Chondrocyte (in vitro differentiated cells): ENCODE data around the gene MACROH2A2. TPM values are rescaled to one million over a fixed set of nuclear protein-coding genes. Genes with fewer than 3 reads are reported as not detected.
"Not testable (repeated sequence)": the region's sequence is repeated elsewhere in the genome, so short reads cannot be mapped to it uniquely, and the experiment has no call there.

Source experiments
- DNase-seq: peaks from one replicate; pipeline ENCODE4 v3.0.0; 2021; ENCODE audit warnings: mixed read lengths, low spot score
- H3K27ac Mint-ChIP-seq: one replicate; pipeline ENCODE4 v1.8.0; 2021; ENCODE audit warnings: mild to moderate bottlenecking, moderate library complexity, mixed read lengths; ENCODE audit not compliant: unreplicated experiment
- H3K27me3 Mint-ChIP-seq: 2 replicates; pipeline ENCODE4 v1.8.0; 2021; ENCODE audit warnings: low read depth, mixed read lengths
- H3K36me3 Mint-ChIP-seq: 2 replicates; pipeline ENCODE4 v1.8.0; 2021; ENCODE audit warnings: low read depth, mixed read lengths
- H3K4me1 Mint-ChIP-seq: 2 replicates; pipeline ENCODE4 v1.8.0; 2021; ENCODE audit warnings: low read depth, mild to moderate bottlenecking, mixed read lengths
- H3K4me3 Mint-ChIP-seq: one replicate; pipeline ENCODE4 v1.8.0; 2021; ENCODE audit warnings: mild to moderate bottlenecking, moderate library complexity, mixed read lengths; ENCODE audit not compliant: unreplicated experiment
- H3K9me3 Mint-ChIP-seq: 2 replicates; pipeline ENCODE4 v1.8.0; 2021; ENCODE audit warnings: low read depth, mixed read lengths
- CTCF ChIP-seq: fragments of 200-600 bp; sonication (generic); IDR thresholded peaks from 2 replicates; pipeline ENCODE4 v1.5.0; 2021; ENCODE audit warnings: antibody characterized with exemption, mild to moderate bottlenecking, moderate library complexity
- total RNA-seq: library from RNA; stranded (reverse); gene quantifications from 3 replicates; pipeline ENCODE4 v1.2.1, GENCODE V29; 2021

Gene MACROH2A2
- total RNA-seq, 1 donor from 2014 or later: 22.9 TPM

- peaks cover 4% of the 10 kb centered on the region for H3K4me1 Mint-ChIP-seq
- H3K27me3 Mint-ChIP-seq: peaks cover 23% of the 10 kb centered on the region
- H3K27ac Mint-ChIP-seq: no peak overlapping the region
- H3K36me3 Mint-ChIP-seq: peaks cover 12% of the 10 kb centered on the region
- no peak overlapping the region for H3K4me3 Mint-ChIP-seq
- no peak for TF ChIP-seq CTCF
- peaks cover 22% of the 10 kb centered on the region for H3K9me3 Mint-ChIP-seq
- DNase-seq: no peak
These were observed 18.4 kb upstream of the MACROH2A2 start for GRCh38 chr10:70034232-70034631.

GRCh38 chr10:70035531-70035930 is 17.1 kb upstream of the MACROH2A2 start:
- DNase-seq: no peak
- Mint-ChIP-seq H3K27me3 (peaks cover 23% of the 10 kb centered on the region), H3K4me3 (no peak overlapping the region), H3K9me3 (peaks cover 21% of the 10 kb centered on the region), H3K4me1 (peaks cover 4% of the 10 kb centered on the region), H3K27ac (no peak overlapping the region), H3K36me3 (peaks cover 12% of the 10 kb centered on the region)
- TF ChIP-seq CTCF: no peak

- Mint-ChIP-seq H3K9me3 (peaks cover 17% of the 10 kb centered on the region), H3K27me3 (peaks cover 35% of the 10 kb centered on the region), H3K36me3 (peaks cover 10% of the 10 kb centered on the region), H3K27ac (no peak overlapping the region), H3K4me1 (peaks cover 4% of the 10 kb centered on the region), H3K4me3 (no peak overlapping the region)
- DNase-seq: no peak
- no peak for TF ChIP-seq CTCF
These were observed 13.7 kb upstream of the MACROH2A2 start for GRCh38 chr10:70038923-70039322.

- no peaks in the 10 kb centered on the region for H3K4me1 Mint-ChIP-seq
- H3K4me3 Mint-ChIP-seq: no peak overlapping the region
- peaks cover 10% of the 10 kb centered on the region for H3K36me3 Mint-ChIP-seq
- DNase-seq: no peak
- H3K27ac Mint-ChIP-seq: no peak overlapping the region
- TF ChIP-seq CTCF: no peak
- peaks cover 17% of the 10 kb centered on the region for H3K9me3 Mint-ChIP-seq
- peaks cover 19% of the 10 kb centered on the region for H3K27me3 Mint-ChIP-seq
These were observed 11.6 kb upstream of the MACROH2A2 start for GRCh38 chr10:70041016-70041415.

GRCh38 chr10:70041739-70042138 is 10.9 kb upstream of the MACROH2A2 start:
- not testable (repeated sequence) for H3K4me3 Mint-ChIP-seq, H3K36me3 Mint-ChIP-seq, DNase-seq, H3K27ac Mint-ChIP-seq, H3K4me1 Mint-ChIP-seq
- H3K27me3 Mint-ChIP-seq: peaks cover 16% of the 10 kb centered on the region
- H3K9me3 Mint-ChIP-seq: peaks cover 17% of the 10 kb centered on the region

GRCh38 chr10:70047066-70047465 is 5.6 kb upstream of the MACROH2A2 start:
- not testable (repeated sequence) for H3K27me3 Mint-ChIP-seq, DNase-seq, H3K36me3 Mint-ChIP-seq, H3K27ac Mint-ChIP-seq, H3K9me3 Mint-ChIP-seq, H3K4me1 Mint-ChIP-seq, H3K4me3 Mint-ChIP-seq
